ENCODE measurements around the gene KIRREL3.

KIRREL3 gene

DNA sequence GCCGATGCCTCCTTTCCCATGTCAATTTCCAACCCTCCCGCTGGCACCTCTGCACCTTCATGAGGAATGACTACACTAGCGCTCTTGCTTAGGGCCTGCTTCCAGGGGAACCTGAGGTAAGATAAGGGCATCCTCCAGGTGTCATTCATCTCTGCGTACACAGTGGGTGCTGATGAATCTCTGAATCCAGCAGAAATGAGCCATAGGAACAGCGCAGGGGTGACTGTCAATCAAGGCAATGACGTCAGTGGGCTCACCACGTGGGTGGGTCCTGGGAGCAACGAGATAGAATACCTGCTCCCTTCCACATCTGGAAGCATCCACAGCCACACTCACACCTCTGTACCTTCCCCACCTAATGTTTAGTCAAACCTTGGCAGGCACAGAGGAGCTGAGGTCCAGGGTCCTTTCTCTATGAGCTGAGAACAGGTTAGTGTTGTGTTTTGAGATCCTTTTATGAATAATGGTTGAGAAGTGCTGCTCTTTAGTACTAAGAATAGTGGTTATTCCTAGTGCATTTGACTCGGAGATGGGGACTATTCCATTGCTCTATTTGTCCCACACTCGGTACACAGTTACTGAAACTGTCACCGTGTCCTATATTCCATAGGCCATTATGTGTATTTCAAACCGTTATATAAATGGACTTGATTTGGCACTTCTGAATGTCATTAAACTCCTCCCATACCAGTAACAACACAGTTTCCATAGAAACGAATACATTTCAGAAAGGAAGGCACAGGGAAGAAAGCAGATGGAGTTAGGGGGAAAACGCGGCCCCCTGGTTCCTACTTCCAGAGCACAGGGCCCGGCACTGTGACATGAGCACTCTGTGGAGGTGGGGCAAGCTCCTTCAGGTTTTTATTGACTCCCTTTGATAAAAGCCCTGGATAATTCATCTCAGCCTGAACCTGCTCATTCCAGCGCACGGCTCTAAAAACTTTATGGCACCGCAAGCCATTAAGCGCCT lies 451.7 kb downstream of the KIRREL3 start:
- DNase-seq: no peak

DNA sequence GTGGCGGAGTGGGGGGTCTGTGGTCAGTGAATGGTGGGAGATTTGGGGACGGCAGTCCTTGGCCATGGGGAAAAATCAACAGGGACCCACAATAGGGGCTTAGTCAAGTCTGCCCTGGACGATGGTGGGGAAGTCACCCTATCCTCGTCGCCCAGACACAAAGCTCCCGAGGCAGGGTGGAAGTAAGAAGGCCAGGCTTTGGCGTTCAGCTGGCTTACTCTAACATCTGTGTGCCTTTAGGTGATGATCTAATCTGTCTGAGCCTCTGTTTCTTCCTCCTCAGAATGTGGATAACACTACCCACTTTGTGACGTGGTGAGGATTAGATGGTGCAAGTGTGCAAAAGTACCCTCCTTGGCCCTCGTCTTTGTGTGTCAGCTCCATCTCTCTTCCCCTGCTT lies 452.9 kb downstream of the KIRREL3 start:
- DNase-seq: no peak

DNA sequence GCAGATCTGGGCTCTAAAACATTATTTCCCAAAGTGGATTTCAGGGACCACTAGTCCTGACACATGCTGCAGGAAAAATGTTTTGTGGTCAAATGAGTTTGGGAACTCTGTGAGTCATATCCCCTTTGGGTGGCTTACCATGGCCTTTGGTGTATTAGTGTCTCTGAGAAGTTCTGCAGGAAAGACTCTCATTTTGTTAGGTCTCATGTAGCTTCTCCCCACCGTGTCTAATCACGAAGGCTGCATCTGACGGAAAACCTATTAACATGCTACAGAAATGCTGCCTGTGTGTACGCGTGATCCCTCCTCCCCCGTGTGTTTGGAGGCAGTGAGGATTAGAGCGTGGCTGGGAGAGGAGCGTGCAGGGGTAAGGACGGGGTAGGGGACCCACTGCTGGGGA lies 453.4 kb downstream of the KIRREL3 start:
- DNase-seq: no peak

- DNase-seq: no peak
Observed at GRCh38 chr11:126546694-126547093, 453.9 kb downstream of the KIRREL3 start.

- no peak for DNase-seq
Observed at GRCh38 chr11:126546191-126546590, 454.4 kb downstream of the KIRREL3 start.

GRCh38 chr11:126545057-126545555 lies 455.5 kb downstream of the KIRREL3 start:
- DNase-seq: peak; percentile 51

GRCh38 chr11:126544108-126545056 lies 456.2 kb downstream of the KIRREL3 start:
- DNase-seq: peak; percentile 97

DNA sequence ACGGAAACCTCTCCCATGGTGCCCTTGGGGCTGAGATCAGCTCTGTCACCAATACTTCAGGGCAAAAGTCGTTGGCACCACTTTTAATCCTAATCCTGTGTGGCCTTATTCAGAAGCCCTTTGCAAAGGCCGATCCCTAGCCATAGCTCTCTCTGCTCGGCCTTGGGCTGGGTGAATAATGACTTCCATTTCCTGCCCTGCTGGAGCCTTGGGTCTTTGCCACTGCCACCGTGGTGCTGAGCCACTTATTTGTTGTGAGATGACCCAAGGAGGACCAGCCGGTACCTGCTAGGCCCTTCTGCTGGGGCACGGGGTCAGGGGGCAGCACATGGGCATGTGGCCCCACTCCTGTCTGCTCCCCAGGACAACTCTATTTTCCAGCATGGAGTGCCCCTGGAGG lies 456.9 kb downstream of the KIRREL3 start:
- peak; percentile 90 for DNase-seq

GRCh38 chr11:126542334-126543015 lies 458.1 kb downstream of the KIRREL3 start:
- DNase-seq: no peak

DNA sequence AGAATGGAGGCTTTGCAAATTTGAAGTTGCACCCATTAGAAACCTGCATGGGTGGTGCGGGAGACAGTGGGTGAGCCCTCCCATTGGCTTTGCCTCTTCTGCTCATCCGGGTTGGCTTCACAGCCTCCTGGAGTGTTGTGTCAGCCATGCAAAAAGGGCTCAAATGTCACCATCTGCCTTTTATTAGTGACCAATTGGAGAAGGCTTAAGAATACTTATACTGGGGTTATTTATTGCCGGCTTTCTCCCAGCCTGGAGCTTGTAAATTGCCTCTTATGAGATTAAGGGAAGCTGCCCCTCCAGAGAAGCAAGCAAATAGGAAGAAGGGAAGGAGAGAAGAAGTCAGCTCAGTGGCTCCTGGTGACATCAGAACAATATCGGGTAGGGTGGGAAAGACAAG lies 462.5 kb downstream of the KIRREL3 start:
- DNase-seq: peak; percentile 27

- no peak for DNase-seq
Observed at GRCh38 chr11:126537492-126537891, 463.1 kb downstream of the KIRREL3 start.

DNA sequence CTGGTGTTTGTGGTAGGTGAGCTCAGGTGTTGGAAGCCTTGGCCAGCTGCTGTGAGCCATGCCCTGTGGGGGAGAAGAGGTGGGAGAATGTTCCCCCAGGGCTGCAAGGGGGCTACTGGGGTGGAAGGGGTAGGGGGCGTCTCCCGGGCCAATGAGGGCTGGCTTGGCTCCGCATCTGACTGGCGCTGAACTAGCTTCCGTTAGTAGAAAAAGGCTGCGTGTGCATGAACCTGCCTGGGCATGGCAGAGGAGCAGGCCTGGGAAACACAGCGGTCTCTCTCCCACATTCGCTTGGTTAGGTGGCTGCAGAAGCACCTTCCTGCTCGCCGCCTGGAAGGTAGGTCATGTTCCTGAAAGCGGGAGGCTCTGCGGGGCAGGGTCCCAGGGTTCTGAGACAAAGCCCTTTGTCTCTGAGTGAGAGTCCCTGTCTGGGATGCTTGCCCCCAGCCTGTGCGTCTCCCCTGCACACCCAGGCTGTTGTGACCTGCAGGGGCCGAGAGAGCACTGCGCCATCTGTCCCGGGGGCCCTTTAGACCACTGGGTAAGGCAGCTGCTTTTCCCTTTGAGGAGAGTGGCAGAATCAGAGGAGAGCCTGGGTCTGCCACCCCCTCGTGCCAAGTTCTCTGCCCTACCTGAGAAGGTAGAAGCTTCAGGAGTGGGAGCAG lies 466.3 kb downstream of the KIRREL3 start:
- DNase-seq: no peak

- no peak for DNase-seq
Observed at GRCh38 chr11:126533560-126533959, 467.0 kb downstream of the KIRREL3 start.

- no peak for DNase-seq
Observed at GRCh38 chr11:126530416-126530815, 470.2 kb downstream of the KIRREL3 start.

- no peak for DNase-seq
Observed at GRCh38 chr11:126529037-126529436, 471.5 kb downstream of the KIRREL3 start.

DNA sequence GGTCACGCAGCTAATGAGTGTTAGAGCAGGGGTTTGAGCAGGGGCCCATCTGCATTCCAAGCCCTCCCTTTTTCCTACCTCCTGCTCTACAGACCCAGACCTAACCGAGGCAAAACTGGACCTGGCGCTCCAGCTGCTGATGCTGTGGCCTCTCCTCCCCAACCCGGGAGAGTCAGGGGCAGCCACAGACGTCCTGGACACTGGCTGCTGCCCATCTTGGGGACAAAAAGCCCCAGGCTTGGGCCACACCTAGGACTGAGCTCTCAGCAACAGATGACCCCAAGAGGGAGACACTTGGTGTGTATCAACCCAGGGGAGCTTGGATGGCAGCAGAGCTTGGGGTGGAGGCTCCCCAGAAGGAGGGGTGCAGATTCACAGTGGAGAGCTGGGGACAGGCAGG lies 472.5 kb downstream of the KIRREL3 start:
- DNase-seq: no peak

DNA sequence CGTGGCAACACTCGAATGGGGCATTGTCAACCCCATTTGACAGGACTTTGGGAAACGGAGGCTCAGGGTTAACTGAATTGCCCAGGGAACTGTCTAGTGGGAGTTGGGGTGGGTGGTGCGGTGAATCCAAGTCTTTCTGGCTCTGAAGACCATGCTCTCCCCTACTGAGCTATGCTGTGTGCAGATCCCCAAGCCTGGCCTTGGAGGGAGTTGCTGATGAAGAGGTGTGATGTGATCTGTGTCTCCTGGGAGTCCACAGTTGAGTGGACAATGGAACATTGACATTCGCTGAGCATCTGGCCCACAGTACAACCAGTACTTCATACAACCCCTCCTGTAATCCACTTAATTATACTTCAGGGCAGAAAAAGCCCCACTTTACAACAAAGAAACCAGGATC lies 472.9 kb downstream of the KIRREL3 start:
- no peak for DNase-seq

GRCh38 chr11:126526471-126526870 lies 474.1 kb downstream of the KIRREL3 start:
- DNase-seq: no peak

DNA sequence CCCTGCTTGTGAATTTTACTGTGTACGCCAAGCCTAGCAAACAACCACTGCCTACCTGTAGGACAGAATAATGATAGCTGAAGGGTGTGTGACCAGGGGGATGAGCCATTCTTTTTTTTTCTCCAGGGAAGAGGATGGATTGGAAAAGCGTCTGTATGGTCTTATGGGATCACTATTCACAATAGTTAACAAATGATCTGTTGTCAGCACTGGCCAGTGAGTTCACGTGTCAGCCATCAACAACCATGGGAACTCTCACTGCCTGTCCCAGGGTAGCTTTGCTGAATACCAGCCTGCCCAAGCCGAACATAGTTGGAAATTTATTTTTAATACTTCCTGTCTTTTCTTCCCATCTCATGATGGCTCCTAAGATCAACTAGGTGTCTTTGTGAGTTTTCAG lies 474.9 kb downstream of the KIRREL3 start:
- DNase-seq: no peak

DNA sequence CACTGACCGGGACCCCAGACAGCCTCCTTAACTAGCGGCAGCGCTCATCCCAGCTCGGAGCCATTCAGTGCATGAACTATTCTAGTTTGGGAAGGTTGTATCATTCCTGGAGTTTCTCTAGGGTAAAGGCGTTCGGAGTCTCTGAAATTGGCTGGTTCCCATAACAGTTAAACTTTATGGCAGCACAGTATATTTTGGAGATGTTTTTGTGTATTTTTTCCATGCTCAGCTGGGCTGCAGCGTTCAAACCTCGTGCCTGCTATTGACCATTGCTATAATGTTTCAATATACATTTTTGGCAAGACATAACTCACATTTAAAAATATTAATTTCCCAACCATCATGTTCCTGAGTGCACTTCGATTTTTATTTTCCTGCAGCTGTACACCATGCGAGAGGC lies 475.4 kb downstream of the KIRREL3 start:
- no peak for DNase-seq

DNA sequence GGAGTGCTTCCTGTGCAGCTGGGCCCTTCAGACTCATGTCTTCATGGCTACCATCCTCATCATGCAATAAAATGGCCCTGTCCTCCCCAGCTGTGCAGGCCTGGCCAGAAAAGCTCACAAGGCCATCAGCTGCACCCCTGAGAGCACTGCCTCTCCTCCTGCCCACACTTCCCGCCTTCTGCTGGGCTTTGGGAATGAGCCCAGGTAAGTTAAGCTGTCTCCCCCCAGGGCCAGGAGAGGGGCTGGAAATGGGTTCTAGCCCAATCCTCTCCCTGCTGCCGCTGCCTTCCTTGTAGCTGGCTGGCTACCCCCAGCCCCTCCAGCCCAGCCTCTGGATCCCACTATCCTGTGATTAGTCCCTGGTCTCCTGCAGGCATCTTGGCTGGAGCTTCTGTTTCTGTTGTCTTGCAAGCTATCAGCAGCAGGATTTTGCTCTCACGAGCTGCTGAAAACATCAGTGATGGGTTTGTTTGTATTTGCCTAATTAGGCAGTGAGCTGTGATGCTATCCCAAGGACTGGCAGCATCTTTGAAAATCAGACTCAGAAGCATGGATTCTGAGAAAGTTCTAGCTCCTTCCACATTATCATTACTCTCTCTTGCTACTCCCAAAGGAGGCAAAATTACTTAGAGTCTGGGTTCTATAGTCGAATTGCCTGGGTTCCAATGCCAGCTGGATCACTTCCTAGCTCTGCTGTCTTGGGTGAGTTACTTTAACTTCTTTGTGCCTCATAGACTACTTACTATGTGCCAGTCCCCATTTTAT lies 476.9 kb downstream of the KIRREL3 start:
- peak; percentile 23 for DNase-seq
